ENCODE measurements around the gene NTF3.

Gene NTF3

GRCh38 chr12:5434647-5435560 lies 3.0 kb downstream of the NTF3 start:
- Histone ChIP-seq H3K4me3 (ENCODE audit: severe bottlenecking) (no peak overlapping the region), H3K36me3 (ENCODE audit: low read depth) (no peaks in the 10 kb centered on the region), H3K27ac (ENCODE audit: poor library complexity, severe bottlenecking) (no peak overlapping the region), H3K27me3 (ENCODE audit: insufficient read depth, poor library complexity, severe bottlenecking) (peaks cover 59% of the 10 kb centered on the region), H3K9me3 (ENCODE audit: severe bottlenecking) (no peaks in the 10 kb centered on the region), H3K4me1 (ENCODE audit: insufficient read depth, poor library complexity, severe bottlenecking) (no peaks in the 10 kb centered on the region)
- TF ChIP-seq CTCF (IDR thresholded peaks at IDR 0.05; ENCODE audit: poor library complexity, severe bottlenecking) = no peak
- DNase-seq (ENCODE audit: low spot score) = no peak
- ATAC-seq (ENCODE audit: low read depth) = no peak

GRCh38 chr12:5437182-5437583 lies 5.3 kb downstream of the NTF3 start:
- H3K27me3 ChIP-seq (ENCODE audit: insufficient read depth, poor library complexity, severe bottlenecking) = peaks cover 39% of the 10 kb centered on the region
- no peak for TF ChIP-seq CTCF (IDR thresholded peaks at IDR 0.05; ENCODE audit: poor library complexity, severe bottlenecking)
- DNase-seq (ENCODE audit: low spot score) (no peak), ATAC-seq (ENCODE audit: low read depth) (no peak)
- H3K27ac ChIP-seq (ENCODE audit: poor library complexity, severe bottlenecking) = no peak overlapping the region
- H3K9me3 ChIP-seq (ENCODE audit: severe bottlenecking) = no peaks in the 10 kb centered on the region
- no peak overlapping the region for H3K4me3 ChIP-seq (ENCODE audit: severe bottlenecking)
- no peaks in the 10 kb centered on the region for H3K4me1 ChIP-seq (ENCODE audit: insufficient read depth, poor library complexity, severe bottlenecking)
- H3K36me3 ChIP-seq (ENCODE audit: low read depth) = no peaks in the 10 kb centered on the region

- Histone ChIP-seq H3K9me3 (ENCODE audit: severe bottlenecking) (no peaks in the 10 kb centered on the region), H3K27me3 (ENCODE audit: insufficient read depth, poor library complexity, severe bottlenecking) (peaks cover 35% of the 10 kb centered on the region), H3K4me3 (ENCODE audit: severe bottlenecking) (no peak overlapping the region), H3K4me1 (ENCODE audit: insufficient read depth, poor library complexity, severe bottlenecking) (no peaks in the 10 kb centered on the region), H3K27ac (ENCODE audit: poor library complexity, severe bottlenecking) (no peak overlapping the region), H3K36me3 (ENCODE audit: low read depth) (no peaks in the 10 kb centered on the region)
- DNase-seq (ENCODE audit: low spot score) (no peak), ATAC-seq (ENCODE audit: low read depth) (no peak)
- TF ChIP-seq CTCF (IDR thresholded peaks at IDR 0.05; ENCODE audit: poor library complexity, severe bottlenecking) = no peak
These were observed 5.7 kb downstream of the NTF3 start for GRCh38 chr12:5437589-5437988.

- Histone ChIP-seq H3K27me3 (ENCODE audit: insufficient read depth, poor library complexity, severe bottlenecking) (peaks cover 24% of the 10 kb centered on the region), H3K4me3 (ENCODE audit: severe bottlenecking) (no peak overlapping the region), H3K4me1 (ENCODE audit: insufficient read depth, poor library complexity, severe bottlenecking) (no peaks in the 10 kb centered on the region), H3K9me3 (ENCODE audit: severe bottlenecking) (no peaks in the 10 kb centered on the region), H3K36me3 (ENCODE audit: low read depth) (no peaks in the 10 kb centered on the region), H3K27ac (ENCODE audit: poor library complexity, severe bottlenecking) (no peak overlapping the region)
- DNase-seq (ENCODE audit: low spot score) (no peak), ATAC-seq (ENCODE audit: low read depth) (no peak)
- TF ChIP-seq CTCF (IDR thresholded peaks at IDR 0.05; ENCODE audit: poor library complexity, severe bottlenecking) = no peak
These were observed 6.8 kb downstream of the NTF3 start for GRCh38 chr12:5438671-5439200.

GRCh38 chr12:5439371-5439771 lies 7.5 kb downstream of the NTF3 start:
- Histone ChIP-seq H3K36me3 (ENCODE audit: low read depth) (no peaks in the 10 kb centered on the region), H3K27me3 (ENCODE audit: insufficient read depth, poor library complexity, severe bottlenecking) (peaks cover 17% of the 10 kb centered on the region), H3K4me1 (ENCODE audit: insufficient read depth, poor library complexity, severe bottlenecking) (no peaks in the 10 kb centered on the region), H3K4me3 (ENCODE audit: severe bottlenecking) (no peak overlapping the region), H3K27ac (ENCODE audit: poor library complexity, severe bottlenecking) (no peak overlapping the region), H3K9me3 (ENCODE audit: severe bottlenecking) (no peaks in the 10 kb centered on the region)
- TF ChIP-seq CTCF (IDR thresholded peaks at IDR 0.05; ENCODE audit: poor library complexity, severe bottlenecking) = no peak
- DNase-seq (ENCODE audit: low spot score) = no peak
- no peak for ATAC-seq (ENCODE audit: low read depth)

All from RWPE2 (cell line).